Measurements from ENCODE around the gene MAP3K15.

MAP3K15 gene

GRCh38 chrX:19514791-19515614, at the start of gene MAP3K15:
Gene MAP3K15 (minus strand): TSS chrX:19515508. CDS start chrX:19515261, 247 bp downstream.
- DNase-seq (ENCODE audit: extremely low read depth in 1 of 2, low read depth in 1 of 2) = no peak

GRCh38 chrX:19564606-19565005, 49.3 kb upstream of the MAP3K15 start:
- DNase-seq (ENCODE audit: extremely low read depth in 1 of 2, low read depth in 1 of 2) = no peak

GRCh38 chrX:19563746-19564145, 48.4 kb upstream of the MAP3K15 start:
- DNase-seq (ENCODE audit: extremely low read depth in 1 of 2, low read depth in 1 of 2) = no peak

- no peak for DNase-seq (ENCODE audit: extremely low read depth in 1 of 2, low read depth in 1 of 2)
These were observed 48.0 kb upstream of the MAP3K15 start for GRCh38 chrX:19563327-19563726.

GRCh38 chrX:19560611-19561010, 45.3 kb upstream of the MAP3K15 start:
- no peak for DNase-seq (ENCODE audit: extremely low read depth in 1 of 2, low read depth in 1 of 2)

GRCh38 chrX:19557822-19558221, 42.5 kb upstream of the MAP3K15 start:
- no peak for DNase-seq (ENCODE audit: extremely low read depth in 1 of 2, low read depth in 1 of 2)

- DNase-seq (ENCODE audit: extremely low read depth in 1 of 2, low read depth in 1 of 2) = no peak
These were observed 40.9 kb upstream of the MAP3K15 start for GRCh38 chrX:19556202-19556601.

- DNase-seq (ENCODE audit: extremely low read depth in 1 of 2, low read depth in 1 of 2) = no peak
These were observed 40.4 kb upstream of the MAP3K15 start for GRCh38 chrX:19555683-19556082.

- DNase-seq (ENCODE audit: extremely low read depth in 1 of 2, low read depth in 1 of 2) = no peak
These were observed 39.9 kb upstream of the MAP3K15 start for GRCh38 chrX:19555236-19555635.

- DNase-seq (ENCODE audit: extremely low read depth in 1 of 2, low read depth in 1 of 2) = peak in 1 of 2 donors; percentile 22
These were observed 39.5 kb upstream of the MAP3K15 start for GRCh38 chrX:19554786-19555185.

- DNase-seq (ENCODE audit: extremely low read depth in 1 of 2, low read depth in 1 of 2) = no peak
These were observed 37.5 kb upstream of the MAP3K15 start for GRCh38 chrX:19552793-19553192.

GRCh38 chrX:19549838-19550237, 34.5 kb upstream of the MAP3K15 start:
- DNase-seq (ENCODE audit: extremely low read depth in 1 of 2, low read depth in 1 of 2) = no peak

GRCh38 chrX:19548934-19549333, 33.6 kb upstream of the MAP3K15 start:
- no peak for DNase-seq (ENCODE audit: extremely low read depth in 1 of 2, low read depth in 1 of 2)

- no peak for DNase-seq (ENCODE audit: extremely low read depth in 1 of 2, low read depth in 1 of 2)
These were observed 33.0 kb upstream of the MAP3K15 start for GRCh38 chrX:19548279-19548678.

- DNase-seq (ENCODE audit: extremely low read depth in 1 of 2, low read depth in 1 of 2) = no peak
These were observed 30.3 kb upstream of the MAP3K15 start for GRCh38 chrX:19545651-19546050.

GRCh38 chrX:19544693-19545305, 29.5 kb upstream of the MAP3K15 start:
- no peak for DNase-seq (ENCODE audit: extremely low read depth in 1 of 2, low read depth in 1 of 2)

- no peak for DNase-seq (ENCODE audit: extremely low read depth in 1 of 2, low read depth in 1 of 2)
These were observed 28.7 kb upstream of the MAP3K15 start for GRCh38 chrX:19543951-19544381.

- no peak for DNase-seq (ENCODE audit: extremely low read depth in 1 of 2, low read depth in 1 of 2)
These were observed 27.9 kb upstream of the MAP3K15 start for GRCh38 chrX:19543020-19543715.

GRCh38 chrX:19541931-19542330, 26.6 kb upstream of the MAP3K15 start:
- no peak for DNase-seq (ENCODE audit: extremely low read depth in 1 of 2, low read depth in 1 of 2)

GRCh38 chrX:19541196-19541595, 25.9 kb upstream of the MAP3K15 start:
- no peak for DNase-seq (ENCODE audit: extremely low read depth in 1 of 2, low read depth in 1 of 2)

- no peak for DNase-seq (ENCODE audit: extremely low read depth in 1 of 2, low read depth in 1 of 2)
These were observed 24.8 kb upstream of the MAP3K15 start for GRCh38 chrX:19540076-19540475.

- no peak for DNase-seq (ENCODE audit: extremely low read depth in 1 of 2, low read depth in 1 of 2)
These were observed 24.4 kb upstream of the MAP3K15 start for GRCh38 chrX:19539665-19540064.
